Left ventricle myocardium inferior (tissue), 1 donor: Measurements from ENCODE around the gene TMC1. TPM values are rescaled to one million over a fixed set of nuclear protein-coding genes. Genes with fewer than 3 reads are reported as not detected.
"Not testable (repeated sequence)": the region's sequence is repeated elsewhere in the genome, so short reads cannot be mapped to it uniquely, and the experiment has no call there.

Experiments used
- DNase-seq: peaks from one replicate; pipeline ENCODE4 v3.0.0-alpha.2; 2020
- H3K27ac ChIP-seq: fragments of 200-600 bp; replicated peaks from 2 replicates; pipeline ENCODE4 v1.8.0; 2021
- H3K27me3 ChIP-seq: fragments of 200-600 bp; 2 replicates; pipeline ENCODE4 v1.8.0; 2021; ENCODE audit warnings: low read depth
- H3K36me3 ChIP-seq: fragments of 200-600 bp; 2 replicates; pipeline ENCODE4 v1.8.0; 2021
- H3K4me1 ChIP-seq: fragments of 200-600 bp; 2 replicates; pipeline ENCODE4 v1.8.0; 2021
- H3K4me3 ChIP-seq: fragments of 200-600 bp; 2 replicates; pipeline ENCODE4 v1.8.0; 2021; ENCODE audit warnings: mild to moderate bottlenecking, moderate library complexity
- H3K9me3 ChIP-seq: fragments of 200-600 bp; replicated peaks from 2 replicates; pipeline ENCODE4 v1.8.0; 2021
- CTCF ChIP-seq: fragments of 200-600 bp; IDR thresholded peaks from 2 replicates; pipeline ENCODE4 v1.8.0; 2021; ENCODE audit warnings: antibody characterized with exemption, mild to moderate bottlenecking, borderline replicate concordance
- intact Hi-C: fragments of 100-400 bp; cut with micrococcal nuclease; formaldehyde crosslinking; loops from one replicate; pipeline ENCODE4 v1.11.0; 2022
- long read RNA-seq: library from polyadenylated mRNA; unstranded; transcript quantifications from one replicate; pipeline ENCODE4 v2.0.0, GENCODE V29; 2021
- total RNA-seq: library from RNA; stranded (reverse); fragmentation: NEBNext Ultra II Directional; extraction: Animal tissue kit (Norgen Biotek cat#: 25700); gene quantifications from one replicate; pipeline ENCODE4 v1.2.1, GENCODE V29; 2021
- donor health status: DM: no; HTN: yes; CAD: no; lungs with severe emphysema.

The TMC1 gene
- 0.25 TPM for total RNA-seq
- long read RNA-seq, result 0 reads

DNA sequence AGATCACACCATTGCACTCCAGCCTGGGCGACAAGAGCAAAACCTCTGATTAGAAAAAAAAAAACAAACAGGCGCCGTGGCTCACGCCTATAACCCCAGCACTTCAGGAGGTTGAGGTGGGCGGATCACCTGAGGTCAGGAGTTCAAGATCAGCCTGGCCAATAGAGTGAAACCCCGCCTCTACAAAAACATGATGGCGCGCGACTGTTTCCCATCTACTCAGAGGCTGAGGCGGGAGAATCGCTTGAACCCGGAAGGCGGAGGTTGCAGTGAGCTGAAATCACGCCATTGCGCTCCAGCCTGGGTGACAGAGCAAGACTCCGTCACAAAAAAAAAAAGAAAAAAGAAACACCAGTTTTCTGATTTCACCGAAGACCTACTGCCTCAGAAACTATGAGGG lies at the start of gene TMC1:
TSS of gene TMC1 (plus strand) at position 193 of the 400 bp plus-strand sequence. CDS start 127,041 bp downstream, outside the sequence.
- H3K27ac ChIP-seq, DNase-seq, H3K9me3 ChIP-seq, H3K4me3 ChIP-seq, intact Hi-C loops, H3K27me3 ChIP-seq, H3K36me3 ChIP-seq: not testable (repeated sequence)
- H3K4me1 ChIP-seq, result peaks cover 11% of the 10 kb centered on the region

DNA sequence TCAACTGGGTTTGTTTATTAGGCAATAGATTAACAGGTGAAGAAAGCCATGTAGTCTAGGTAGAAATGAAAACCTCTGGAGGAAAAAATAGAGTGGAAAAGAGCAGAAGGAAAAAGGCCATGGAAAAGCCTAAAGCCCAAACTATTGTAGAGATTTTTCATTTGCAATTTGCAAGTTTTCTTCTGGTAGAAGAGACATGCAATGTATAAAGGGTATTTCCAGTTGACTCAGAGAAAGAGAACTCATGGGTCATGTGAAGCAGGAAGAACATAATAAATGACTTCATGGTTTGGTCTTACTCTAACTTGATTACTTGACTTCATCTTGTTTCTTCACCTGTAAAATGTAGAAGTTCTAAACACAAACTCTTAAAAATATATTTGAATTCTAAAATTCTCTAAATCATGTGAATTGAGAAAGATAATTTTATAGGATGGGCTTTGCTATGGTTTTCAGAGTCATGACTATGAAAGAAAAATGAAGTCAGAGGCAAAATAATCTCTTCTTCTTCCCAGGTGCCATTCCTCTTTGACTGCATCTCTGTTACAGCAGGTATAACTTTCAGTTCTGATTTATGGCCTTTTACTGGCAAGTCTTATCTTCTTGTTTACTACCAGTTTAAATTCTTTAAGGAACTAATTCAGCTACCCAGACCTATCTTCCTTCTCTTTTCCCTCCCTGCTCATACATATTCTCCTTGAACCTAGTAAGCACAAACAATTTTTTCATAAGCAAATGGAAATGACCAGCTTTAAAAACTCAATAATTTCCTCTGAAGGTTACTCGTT lies 47.7 kb upstream of the TMC1 start:
- Histone ChIP-seq H3K4me3 (no peak overlapping the region), H3K9me3 (no peaks in the 10 kb centered on the region), H3K4me1 (peaks cover 15% of the 10 kb centered on the region), H3K27me3 (no peaks in the 10 kb centered on the region), H3K36me3 (no peaks in the 10 kb centered on the region), H3K27ac (no peak overlapping the region)
- TF ChIP-seq CTCF, result no peak
- intact Hi-C loops, result no loop called here
- DNase-seq, result no peak

GRCh38 chr9:72474676-72475075 lies 46.7 kb upstream of the TMC1 start:
- no peak for DNase-seq
- H3K9me3 ChIP-seq, result no peaks in the 10 kb centered on the region
- intact Hi-C loops, result no loop called here
- no peak overlapping the region for H3K27ac ChIP-seq
- H3K4me1 ChIP-seq, result peaks cover 15% of the 10 kb centered on the region
- H3K4me3 ChIP-seq, result no peak overlapping the region
- no peaks in the 10 kb centered on the region for H3K36me3 ChIP-seq
- no peaks in the 10 kb centered on the region for H3K27me3 ChIP-seq
- TF ChIP-seq CTCF, result no peak

DNA sequence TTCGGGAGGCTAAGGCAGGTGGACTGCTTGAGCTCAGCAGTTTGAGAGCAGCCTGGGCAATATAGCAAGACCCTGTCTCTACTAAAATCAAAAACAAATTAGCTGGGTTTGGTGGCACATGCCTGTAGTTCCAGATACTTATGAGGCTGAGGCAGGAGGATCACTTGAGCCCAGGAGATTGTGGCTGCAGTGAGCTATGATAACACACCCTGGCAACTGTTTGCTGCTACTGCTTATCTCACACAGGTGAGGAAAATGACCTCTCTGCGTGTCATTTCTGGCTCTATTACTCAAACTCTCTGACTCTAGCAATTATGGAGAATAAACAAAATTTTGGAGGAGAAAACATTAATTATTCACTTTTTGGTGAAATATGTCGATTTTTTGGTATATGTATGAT lies 45.3 kb upstream of the TMC1 start:
- Histone ChIP-seq H3K9me3 (no peaks in the 10 kb centered on the region), H3K4me3 (no peak overlapping the region), H3K4me1 (peaks cover 15% of the 10 kb centered on the region), H3K27ac (no peak overlapping the region), H3K27me3 (no peaks in the 10 kb centered on the region), H3K36me3 (no peaks in the 10 kb centered on the region)
- intact Hi-C loops, result no loop called here
- no peak for DNase-seq
- no peak for TF ChIP-seq CTCF

GRCh38 chr9:72476617-72477437 lies 44.6 kb upstream of the TMC1 start:
- Histone ChIP-seq H3K36me3 (no peaks in the 10 kb centered on the region), H3K4me1 (peaks cover 15% of the 10 kb centered on the region), H3K27ac (no peak overlapping the region), H3K9me3 (no peaks in the 10 kb centered on the region), H3K4me3 (no peak overlapping the region), H3K27me3 (no peaks in the 10 kb centered on the region)
- TF ChIP-seq CTCF, result no peak
- intact Hi-C loops, result no loop called here
- DNase-seq, result no peak
